GM23338 (cell line): Measurements from ENCODE around the gene C2CD4A.

Experiments
- CTCF ChIP-seq, 2 experiments: fragments of 200-600 bp in 1 of 2; sonication (generic) in 1 of 2; conservative IDR thresholded peaks; 2 replicates each; pipeline versions ENCODE4 v1.5.1 to v1.6.1; 2016 to 2017; ENCODE audit warnings: antibody characterized with exemption in 2 of 2, low read depth in 2 of 2, mild to moderate bottlenecking in 2 of 2, moderate library complexity in 1 of 2
- EZH2 ChIP-seq: fragments of 200-600 bp; sonication (generic); IDR thresholded peaks from one replicate; pipeline ENCODE4 v1.8.0; 2017; ENCODE audit warnings: antibody characterized with exemption, mild to moderate bottlenecking, low read depth; ENCODE audit not compliant: unreplicated experiment
- JUNB ChIP-seq: IDR thresholded peaks from one replicate; pipeline ENCODE4 v1.6.1; 2016; ENCODE audit warnings: antibody characterized with exemption; ENCODE audit not compliant: unreplicated experiment
- NANOG ChIP-seq: IDR thresholded peaks from 2 replicates; pipeline ENCODE4 v1.6.1; 2016; ENCODE audit warnings: antibody characterized with exemption, borderline replicate concordance
- POLR2AphosphoS5 ChIP-seq: IDR thresholded peaks from 2 replicates; pipeline ENCODE4 v1.6.1; 2016; ENCODE audit warnings: antibody characterized with exemption, low read depth
- STAT1 ChIP-seq: IDR thresholded peaks from one replicate; pipeline ENCODE4 v1.6.1; 2016; ENCODE audit warnings: antibody characterized with exemption; ENCODE audit not compliant: unreplicated experiment
- TF ChIP-seq, protein P1 (sequence below): IDR thresholded peaks from one replicate; pipeline ENCODE4 v1.6.1; 2018; ENCODE audit warnings: antibody characterized with exemption; ENCODE audit not compliant: unreplicated experiment

DNA sequence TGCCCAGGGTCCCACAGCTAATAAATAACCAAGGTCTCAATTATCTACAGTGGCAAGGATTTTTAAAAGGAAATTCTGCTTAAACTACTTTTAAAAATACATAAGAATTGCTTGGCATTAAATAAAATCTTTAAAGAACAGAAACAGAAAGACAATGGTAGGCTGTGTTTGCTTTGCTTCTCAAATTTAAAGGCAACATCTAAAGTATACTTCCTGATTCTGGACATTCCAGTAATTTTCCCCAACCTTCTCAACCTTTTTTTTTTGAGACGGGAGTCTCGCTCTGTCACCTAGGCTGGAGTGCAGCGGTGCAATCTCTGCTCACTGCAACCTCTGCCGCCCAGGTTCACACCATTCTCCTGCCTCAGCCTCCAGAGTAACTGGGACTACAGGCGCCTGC is 11.8 kb upstream of the C2CD4A start:
- no peak for TF ChIP-seq CTCF (conservative IDR thresholded peaks at IDR 0.05; ENCODE audit: low read depth in 2 of 2)
- TF ChIP-seq POLR2AphosphoS5: no peak
- no peak for TF ChIP-seq STAT1
- no peak for TF ChIP-seq EZH2
- TF ChIP-seq, protein P1, sequence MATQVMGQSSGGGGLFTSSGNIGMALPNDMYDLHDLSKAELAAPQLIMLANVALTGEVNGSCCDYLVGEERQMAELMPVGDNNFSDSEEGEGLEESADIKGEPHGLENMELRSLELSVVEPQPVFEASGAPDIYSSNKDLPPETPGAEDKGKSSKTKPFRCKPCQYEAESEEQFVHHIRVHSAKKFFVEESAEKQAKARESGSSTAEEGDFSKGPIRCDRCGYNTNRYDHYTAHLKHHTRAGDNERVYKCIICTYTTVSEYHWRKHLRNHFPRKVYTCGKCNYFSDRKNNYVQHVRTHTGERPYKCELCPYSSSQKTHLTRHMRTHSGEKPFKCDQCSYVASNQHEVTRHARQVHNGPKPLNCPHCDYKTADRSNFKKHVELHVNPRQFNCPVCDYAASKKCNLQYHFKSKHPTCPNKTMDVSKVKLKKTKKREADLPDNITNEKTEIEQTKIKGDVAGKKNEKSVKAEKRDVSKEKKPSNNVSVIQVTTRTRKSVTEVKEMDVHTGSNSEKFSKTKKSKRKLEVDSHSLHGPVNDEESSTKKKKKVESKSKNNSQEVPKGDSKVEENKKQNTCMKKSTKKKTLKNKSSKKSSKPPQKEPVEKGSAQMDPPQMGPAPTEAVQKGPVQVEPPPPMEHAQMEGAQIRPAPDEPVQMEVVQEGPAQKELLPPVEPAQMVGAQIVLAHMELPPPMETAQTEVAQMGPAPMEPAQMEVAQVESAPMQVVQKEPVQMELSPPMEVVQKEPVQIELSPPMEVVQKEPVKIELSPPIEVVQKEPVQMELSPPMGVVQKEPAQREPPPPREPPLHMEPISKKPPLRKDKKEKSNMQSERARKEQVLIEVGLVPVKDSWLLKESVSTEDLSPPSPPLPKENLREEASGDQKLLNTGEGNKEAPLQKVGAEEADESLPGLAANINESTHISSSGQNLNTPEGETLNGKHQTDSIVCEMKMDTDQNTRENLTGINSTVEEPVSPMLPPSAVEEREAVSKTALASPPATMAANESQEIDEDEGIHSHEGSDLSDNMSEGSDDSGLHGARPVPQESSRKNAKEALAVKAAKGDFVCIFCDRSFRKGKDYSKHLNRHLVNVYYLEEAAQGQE: no peak
- TF ChIP-seq JUNB: no peak
- TF ChIP-seq NANOG: no peak
